ENCODE data around the gene TERB1. TPM values are rescaled to one million over a fixed set of nuclear protein-coding genes. Genes with fewer than 3 reads are reported as not detected.

TERB1 gene
- total RNA-seq, 1 experiment from 2014 or later = not detected

GRCh38 chr16:66787427-66787826 lies 14.0 kb downstream of the TERB1 start:
- H3K36me3 ChIP-seq (ENCODE audit: control insufficient read depth in 1 of 2, insufficient read depth in 2 of 2, low read length in 2 of 2) = no peaks in the 10 kb centered on the region
- no peaks in the 10 kb centered on the region for H4K20me1 ChIP-seq (ENCODE audit: insufficient read depth)
- no peak overlapping the region for H3K4me3 ChIP-seq (replicated peaks in 1 of 2; ENCODE audit: low read depth in 1 of 2, low read length in 2 of 2)
- CTCF ChIA-PET = interaction anchor here (1.5 kb wide), 1 partner anchor 43 kb away, joined by 4 read pairs; the partner anchor contains the start of gene NAE1
- H3K9ac ChIP-seq (ENCODE audit: low read length) = no peak overlapping the region
- H3K27ac ChIP-seq (ENCODE audit: low read depth, low read length) = no peak overlapping the region
- no peaks in the 10 kb centered on the region for H3K27me3 ChIP-seq (ENCODE audit: insufficient read depth, low read length)
- no peaks in the 10 kb centered on the region for H3K9me2 ChIP-seq (ENCODE audit: insufficient read depth)
- no peaks in the 10 kb centered on the region for H3K9me3 ChIP-seq (ENCODE audit: control insufficient read depth in 1 of 2, insufficient read depth in 1 of 2, low read depth in 1 of 2, low read length in 2 of 2)
- POLR2A ChIA-PET = no interaction called here
- H3K4me2 ChIP-seq (ENCODE audit: low read length) = no peak overlapping the region
- ATAC-seq (no peak), DNase-seq (ENCODE audit: low read depth, low spot score) (no peak)
- no peaks in the 10 kb centered on the region for H3K4me1 ChIP-seq (ENCODE audit: control insufficient read depth in 1 of 2, insufficient read depth in 2 of 2, low read length in 2 of 2)
- intact Hi-C loops (cut with micrococcal nuclease) = no loop called here
- no TSS peak for BruUV-seq (replicated peaks)
- no peak for TF ChIP-seq EZH2 (IDR thresholded peaks at IDR 0.05)
- TF ChIP-seq SP1 (IDR thresholded peaks at IDR 0.05; ENCODE audit: low read depth) = no peak
- no peak for TF ChIP-seq ZBTB33 (IDR thresholded peaks at IDR 0.05; ENCODE audit: extremely low read depth, insufficient replicate concordance, low read length)
- no peak for TF ChIP-seq ATF3 (IDR thresholded peaks at IDR 0.05)
- TF ChIP-seq CTCF (IDR thresholded peaks at IDR 0.05 in 2 of 3, conservative IDR thresholded peaks at IDR 0.05 in 1 of 3; ENCODE audit: borderline replicate concordance in 1 of 3, insufficient read depth in 1 of 3, low read depth in 2 of 3, low read length in 2 of 3) = no peak
- no peak for TF ChIP-seq TCF7L2 (IDR thresholded peaks at IDR 0.05; ENCODE audit: borderline replicate concordance, extremely low read depth, insufficient read depth, insufficient read length)
- TF ChIP-seq SRF (IDR thresholded peaks at IDR 0.05; ENCODE audit: low read depth) = no peak
- TF ChIP-seq ZFX (IDR thresholded peaks at IDR 0.05) = no peak
- no peak for TF ChIP-seq CBX3 (IDR thresholded peaks at IDR 0.05; ENCODE audit: low read depth)
- RAD21 ChIA-PET (ENCODE audit: low non-redundant PET in 1 of 2, low total read pairs in 2 of 2, uncharacterized antibody in 2 of 2, unreplicated experiment in 2 of 2) = no interaction called here
- H2AFZ ChIP-seq (ENCODE audit: low read depth, low read length, poor library complexity, severe bottlenecking) = no peak overlapping the region
- no peaks in the 10 kb centered on the region for H3K79me2 ChIP-seq (ENCODE audit: insufficient read depth, low read length)
